GM10266 (cell line): Measurements from ENCODE around the gene ATP11C.

ENCODE experiments used
- DNase-seq: peaks from one replicate; pipeline ENCODE4 v3.0.0; 2012; ENCODE audit errors: extremely low spot score
- CTCF ChIP-seq: IDR thresholded peaks from 2 replicates; pipeline ENCODE4 v1.5.1; 2012; ENCODE audit warnings: mild to moderate bottlenecking, low read depth; ENCODE audit not compliant: control insufficient read depth, insufficient read depth; ENCODE audit errors: missing control alignments

Gene ATP11C

GRCh38 chrX:139932901-139933796 lies at the start of gene ATP11C:
Gene ATP11C (minus strand): TSS chrX:139933053. CDS start chrX:139932042, 1,011 bp downstream.
- peak; percentile 49 for TF ChIP-seq CTCF

GRCh38 chrX:139974471-139974870 lies 41.6 kb upstream of the ATP11C start:
- no peak for DNase-seq
- no peak for TF ChIP-seq CTCF

More at GRCh38 chrX:139932901-139933796, at the start of gene ATP11C:
- DNase-seq, result peak; percentile 79

- DNase-seq, result no peak
- TF ChIP-seq CTCF, result no peak
These were observed 40.1 kb upstream of the ATP11C start for GRCh38 chrX:139972629-139973624.

- DNase-seq, result no peak
These were observed 39.3 kb upstream of the ATP11C start for GRCh38 chrX:139972113-139972512.

GRCh38 chrX:139971394-139971749 lies 38.5 kb upstream of the ATP11C start:
- DNase-seq, result no peak
- no peak for TF ChIP-seq CTCF

More at GRCh38 chrX:139972113-139972512, 39.3 kb upstream of the ATP11C start:
- TF ChIP-seq CTCF, result no peak

GRCh38 chrX:139969286-139969685 lies 36.4 kb upstream of the ATP11C start:
- DNase-seq, result no peak
- TF ChIP-seq CTCF, result no peak
